B cell (primary cell): ENCODE measurements around the gene CNTD1. TPM values are rescaled to one million over a fixed set of nuclear protein-coding genes. Genes with fewer than 3 reads are reported as not detected.

Experiments used
- ATAC-seq: fragments of 200-7000 bp; cut with Tn5 transposase; one replicate; pipeline ENCODE4 v1.10.0; 2021; ENCODE audit warnings: low read depth, mild to moderate bottlenecking, moderate number of reproducible peaks, moderate library complexity
- CTCF ChIA-PET: fragments of 350-600 bp; sonication (Branson Sonifier 250); formaldehyde crosslinking; loops from one replicate; lab custom pipeline; 2021; ENCODE audit warnings: antibody characterized with exemption, inconsistent platforms; lab: Charles Lee
- POLR2A ChIA-PET: fragments of 350-600 bp; sonication (Branson Sonifier 250); formaldehyde crosslinking; loops from one replicate; lab custom pipeline; 2021; ENCODE audit warnings: antibody characterized with exemption; lab: Charles Lee
- DNase-seq: peaks from one replicate; pipeline ENCODE4 v3.0.0; 2013
- H2AFZ ChIP-seq: 2 replicates; pipeline ENCODE4 v1.6.1; 2012; ENCODE audit warnings: mild to moderate bottlenecking, low read depth, low read length; ENCODE audit not compliant: insufficient read depth, poor library complexity, severe bottlenecking
- H3K27ac ChIP-seq, 2 donors: 1 replicate in 1 of 2; 2 replicates in 1 of 2; pipeline ENCODE4 v1.5.1; 2012 to 2013; ENCODE audit warnings: low read length in 2 of 2, mild to moderate bottlenecking in 2 of 2, moderate library complexity in 1 of 2
- H3K27me3 ChIP-seq, 4 experiments: fragments of 200-600 bp in 1 of 4; sonication (generic) in 1 of 4; replicated peaks in 1 of 4; 1 replicate in 2 of 4; 2 replicates in 2 of 4; pipeline versions ENCODE4 v1.6.1 to v1.7.0; 2013 to 2016; ENCODE audit warnings: low read length in 3 of 4, mild to moderate bottlenecking in 2 of 4, mixed read lengths in 1 of 4, moderate library complexity in 1 of 4; ENCODE audit not compliant: insufficient read depth in 4 of 4, control insufficient read depth in 3 of 4; ENCODE audit errors: control extremely low read depth in 1 of 4
- H3K36me3 ChIP-seq, 2 experiments: replicated peaks in 1 of 2; 1 replicate in 1 of 2; 2 replicates in 1 of 2; pipeline versions ENCODE4 v1.6.1 to v1.7.1; 2013; ENCODE audit warnings: low read length in 1 of 2; ENCODE audit not compliant: insufficient read depth in 2 of 2, control insufficient read depth in 1 of 2; ENCODE audit errors: control extremely low read depth in 1 of 2, extremely low read depth in 1 of 2
- H3K4me1 ChIP-seq, 2 donors: fragments of 200-600 bp in 1 of 2; sonication (generic) in 1 of 2; 1 replicate in 1 of 2; 2 replicates in 1 of 2; pipeline versions ENCODE4 v1.5.1 to v1.6.1; 2013 to 2017; ENCODE audit warnings: low read length in 2 of 2; ENCODE audit not compliant: control insufficient read depth in 2 of 2, insufficient read depth in 2 of 2
- H3K4me2 ChIP-seq: replicated peaks from 2 replicates; pipeline ENCODE3; 2012; ENCODE audit warnings: mild to moderate bottlenecking, low read depth, low read length; ENCODE audit not compliant: poor library complexity, severe bottlenecking
- H3K4me3 ChIP-seq, 5 experiments: fragments of 200-600 bp in 1 of 5; sonication (generic) in 1 of 5; 1 replicate in 3 of 5; 2 replicates in 2 of 5; pipeline versions ENCODE4 v1.5.1 to v1.7.0; 2011 to 2016; ENCODE audit warnings: low read length in 4 of 5, mild to moderate bottlenecking in 4 of 5, low read depth in 2 of 5, control low read depth in 1 of 5, moderate library complexity in 1 of 5; ENCODE audit not compliant: insufficient read depth in 1 of 5; ENCODE audit errors: control extremely low read depth in 1 of 5, extremely low read depth in 1 of 5
- H3K79me2 ChIP-seq: fragments of 200-600 bp; sonication (generic); one replicate; pipeline ENCODE4 v1.6.0; 2016; ENCODE audit warnings: low read length; ENCODE audit not compliant: control insufficient read depth, insufficient read depth
- H3K9ac ChIP-seq: fragments of 200-600 bp; sonication (generic); 2 replicates; pipeline ENCODE4 v1.6.1; 2017; ENCODE audit warnings: mild to moderate bottlenecking, low read length, moderate library complexity
- H3K9me3 ChIP-seq, 3 donors: one replicate each; pipeline versions ENCODE4 v1.6.1 to v1.7.1; 2013; ENCODE audit warnings: low read length in 2 of 3; ENCODE audit not compliant: control insufficient read depth in 2 of 3, insufficient read depth in 1 of 3; ENCODE audit errors: control extremely low read depth in 1 of 3
- H4K20me1 ChIP-seq: 2 replicates; pipeline ENCODE4 v1.6.0; 2012; ENCODE audit warnings: mild to moderate bottlenecking, low read length; ENCODE audit not compliant: insufficient read depth, control insufficient read depth, poor library complexity, severe bottlenecking
- H3K27ac Mint-ChIP-seq: one replicate; pipeline ENCODE4 v1.8.0; 2021; ENCODE audit warnings: mixed read lengths
- H3K27me3 Mint-ChIP-seq: one replicate; pipeline ENCODE4 v1.8.0; 2021; ENCODE audit warnings: mixed read lengths
- H3K4me1 Mint-ChIP-seq: one replicate; pipeline ENCODE4 v1.8.0; 2021; ENCODE audit warnings: mixed read lengths
- H3K4me3 Mint-ChIP-seq: one replicate; pipeline ENCODE4 v1.8.0; 2021; ENCODE audit warnings: mixed read lengths
- H3K9me3 Mint-ChIP-seq: one replicate; pipeline ENCODE4 v1.8.0; 2022; ENCODE audit warnings: mixed read lengths; ENCODE audit not compliant: insufficient read depth
- EZH2 ChIP-seq: IDR thresholded peaks from 2 replicates; pipeline ENCODE4 v1.6.1; 2012; ENCODE audit warnings: borderline replicate concordance, low read depth, mild to moderate bottlenecking, moderate library complexity, low read length; ENCODE audit not compliant: insufficient read depth, poor library complexity, severe bottlenecking
- WGBS: methylation state at CpG from one replicate; pipeline ENCODE4 v1.1.5; 2013; ENCODE audit warnings: missing lambda C conversion rate; ENCODE audit not compliant: insufficient coverage; 5-methylcytosine and 5-hydroxymethylcytosine counted together
- intact Hi-C: fragments of 100-400 bp; cut with micrococcal nuclease; formaldehyde crosslinking; loops from one replicate; pipeline ENCODE4 v1.10.0; 2022
- polyA plus RNA-seq: library from polyadenylated mRNA; depleted of rRNA; stranded (reverse); fragments of >200 nt; gene quantifications from 2 replicates; pipeline ENCODE4 v1.2.3, GENCODE V29; 2012
- total RNA-seq, 2 donors: library from RNA; stranded (reverse); fragments of 120-200 nt in 1 of 2; gene quantifications; 1 replicate in 1 of 2; 2 replicates in 1 of 2; pipeline versions ENCODE4 v1.2.3 to v1.2.4, GENCODE V29; 2013 to 2022
- TF ChIP-seq, protein P1 (sequence below): fragments of 200-600 bp; IDR thresholded peaks from one replicate; pipeline ENCODE4 v1.8.0; 2022; ENCODE audit warnings: antibody characterized with exemption, mild to moderate bottlenecking

CNTD1 gene
- total and polyA plus RNA-seq, 2 donors (not counting 1 experiment from before 2014, with no cell fraction given) = not detected

GRCh38 chr17:42787266-42787665, 11.4 kb upstream of the CNTD1 start:
- peaks cover 0 to 16% (median 0%) of the 10 kb centered on the region in 3 donors for H3K9me3 ChIP-seq
- intact Hi-C loops = no loop called here
- no peak overlapping the region for H3K9ac ChIP-seq
- H3K27ac ChIP-seq = no peak overlapping the region
- no peaks in the 10 kb centered on the region for H3K36me3 ChIP-seq
- Mint-ChIP-seq H3K9me3 (no peaks in the 10 kb centered on the region), H3K27me3 (peaks cover 62% of the 10 kb centered on the region), H3K4me3 (no peak overlapping the region), H3K27ac (no peak overlapping the region), H3K4me1 (peaks cover 24% of the 10 kb centered on the region)
- ChIA-PET CTCF (no interaction called here), POLR2A (interaction anchor here (1.1 to 1.4 kb wide), 2 partner anchors 14 to 29 kb away, joined by 3 read pairs; partner anchors contain the start of gene VPS25)
- TF ChIP-seq EZH2 = no peak
- TF ChIP-seq, protein P1, sequence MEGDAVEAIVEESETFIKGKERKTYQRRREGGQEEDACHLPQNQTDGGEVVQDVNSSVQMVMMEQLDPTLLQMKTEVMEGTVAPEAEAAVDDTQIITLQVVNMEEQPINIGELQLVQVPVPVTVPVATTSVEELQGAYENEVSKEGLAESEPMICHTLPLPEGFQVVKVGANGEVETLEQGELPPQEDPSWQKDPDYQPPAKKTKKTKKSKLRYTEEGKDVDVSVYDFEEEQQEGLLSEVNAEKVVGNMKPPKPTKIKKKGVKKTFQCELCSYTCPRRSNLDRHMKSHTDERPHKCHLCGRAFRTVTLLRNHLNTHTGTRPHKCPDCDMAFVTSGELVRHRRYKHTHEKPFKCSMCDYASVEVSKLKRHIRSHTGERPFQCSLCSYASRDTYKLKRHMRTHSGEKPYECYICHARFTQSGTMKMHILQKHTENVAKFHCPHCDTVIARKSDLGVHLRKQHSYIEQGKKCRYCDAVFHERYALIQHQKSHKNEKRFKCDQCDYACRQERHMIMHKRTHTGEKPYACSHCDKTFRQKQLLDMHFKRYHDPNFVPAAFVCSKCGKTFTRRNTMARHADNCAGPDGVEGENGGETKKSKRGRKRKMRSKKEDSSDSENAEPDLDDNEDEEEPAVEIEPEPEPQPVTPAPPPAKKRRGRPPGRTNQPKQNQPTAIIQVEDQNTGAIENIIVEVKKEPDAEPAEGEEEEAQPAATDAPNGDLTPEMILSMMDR = no peak
- H3K4me3 ChIP-seq = no peak overlapping the region
- 97% methylated on average over 11 of the region's 11 CpGs for WGBS
- no peak for DNase-seq
- H2AFZ ChIP-seq = no peak overlapping the region
- ATAC-seq = no peak
- H3K4me2 ChIP-seq = no peak overlapping the region
- no peaks in the 10 kb centered on the region for H3K79me2 ChIP-seq
- H3K4me1 ChIP-seq = peaks cover 14 to 22% of the 10 kb centered on the region in 2 donors
- peaks cover 0 to 60% (median 29%) of the 10 kb centered on the region in 4 experiments for H3K27me3 ChIP-seq
- H4K20me1 ChIP-seq = no peaks in the 10 kb centered on the region

GRCh38 chr17:42791948-42792347, 6.7 kb upstream of the CNTD1 start:
- Histone ChIP-seq H3K27me3 (peaks cover 0 to 14% (median under 1%) of the 10 kb centered on the region in 4 experiments), H3K4me1 (peaks cover 0 to 2% of the 10 kb centered on the region in 2 donors), H2AFZ (no peak overlapping the region), H4K20me1 (no peaks in the 10 kb centered on the region), H3K4me2 (no peak overlapping the region), H3K9ac (no peak overlapping the region), H3K27ac (no peak overlapping the region), H3K4me3 (no peak overlapping the region), H3K36me3 (peaks cover 0 to 2% of the 10 kb centered on the region in 2 experiments), H3K79me2 (peaks cover 7% of the 10 kb centered on the region), H3K9me3 (no peaks in the 10 kb centered on the region)
- Mint-ChIP-seq H3K4me1 (peaks cover 9% of the 10 kb centered on the region), H3K4me3 (no peak overlapping the region), H3K27me3 (peaks cover 22% of the 10 kb centered on the region), H3K9me3 (no peaks in the 10 kb centered on the region), H3K27ac (no peak overlapping the region)
- ChIA-PET POLR2A (no interaction called here), CTCF (interaction anchor here (0.6 to 1.0 kb wide), 2 partner anchors 32 to 79 kb away, joined by 3 to 5 read pairs; partner anchors contain the start of gene BECN1)
- no peak for TF ChIP-seq EZH2
- TF ChIP-seq, protein P1 = no peak
- 80% methylated on average over 1 of the region's 2 CpGs for WGBS
- DNase-seq (no peak), ATAC-seq (no peak)
- intact Hi-C loops = no loop called here
